GM12864 (cell line): ENCODE measurements around the gene SSR3.

Experiments used
- DNase-seq: peaks from one replicate; pipeline ENCODE4 v3.0.0-alpha.2; 2011; ENCODE audit warnings: low read depth
- H3K4me3 ChIP-seq: 2 replicates; pipeline ENCODE4 v1.5.1; 2011; ENCODE audit warnings: mild to moderate bottlenecking, low read depth, low read length, control low read depth
- TF ChIP-seq, protein P1 (sequence below): IDR thresholded peaks from 2 replicates; pipeline ENCODE4 v1.5.1; 2011; ENCODE audit warnings: low read depth, mild to moderate bottlenecking, moderate library complexity, low read length, control low read depth, inconsistent platforms; ENCODE audit errors: missing control alignments

SSR3 gene

DNA sequence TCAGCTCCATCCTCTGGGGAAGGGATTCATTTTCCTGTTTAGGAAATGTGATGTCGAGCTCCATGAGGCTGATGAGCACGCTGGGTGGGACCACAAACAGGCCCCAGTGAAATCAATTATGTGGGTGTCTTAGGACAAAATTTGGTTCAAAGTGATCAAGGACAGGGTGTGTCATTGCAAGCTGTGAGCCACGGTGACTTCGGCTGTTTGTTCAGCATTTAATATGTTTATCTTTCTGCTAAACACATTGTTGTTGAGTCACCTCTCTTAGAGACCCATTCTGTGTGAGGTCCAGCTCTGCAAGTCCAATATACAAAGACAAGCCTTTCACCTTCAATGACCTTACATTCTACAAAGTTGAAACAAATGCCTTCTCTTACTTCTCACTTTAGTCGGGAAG is 41.3 kb downstream of the SSR3 start:
- TF ChIP-seq, protein P1, sequence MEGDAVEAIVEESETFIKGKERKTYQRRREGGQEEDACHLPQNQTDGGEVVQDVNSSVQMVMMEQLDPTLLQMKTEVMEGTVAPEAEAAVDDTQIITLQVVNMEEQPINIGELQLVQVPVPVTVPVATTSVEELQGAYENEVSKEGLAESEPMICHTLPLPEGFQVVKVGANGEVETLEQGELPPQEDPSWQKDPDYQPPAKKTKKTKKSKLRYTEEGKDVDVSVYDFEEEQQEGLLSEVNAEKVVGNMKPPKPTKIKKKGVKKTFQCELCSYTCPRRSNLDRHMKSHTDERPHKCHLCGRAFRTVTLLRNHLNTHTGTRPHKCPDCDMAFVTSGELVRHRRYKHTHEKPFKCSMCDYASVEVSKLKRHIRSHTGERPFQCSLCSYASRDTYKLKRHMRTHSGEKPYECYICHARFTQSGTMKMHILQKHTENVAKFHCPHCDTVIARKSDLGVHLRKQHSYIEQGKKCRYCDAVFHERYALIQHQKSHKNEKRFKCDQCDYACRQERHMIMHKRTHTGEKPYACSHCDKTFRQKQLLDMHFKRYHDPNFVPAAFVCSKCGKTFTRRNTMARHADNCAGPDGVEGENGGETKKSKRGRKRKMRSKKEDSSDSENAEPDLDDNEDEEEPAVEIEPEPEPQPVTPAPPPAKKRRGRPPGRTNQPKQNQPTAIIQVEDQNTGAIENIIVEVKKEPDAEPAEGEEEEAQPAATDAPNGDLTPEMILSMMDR = no peak
- no peak for DNase-seq
- no peak overlapping the region for H3K4me3 ChIP-seq

DNA sequence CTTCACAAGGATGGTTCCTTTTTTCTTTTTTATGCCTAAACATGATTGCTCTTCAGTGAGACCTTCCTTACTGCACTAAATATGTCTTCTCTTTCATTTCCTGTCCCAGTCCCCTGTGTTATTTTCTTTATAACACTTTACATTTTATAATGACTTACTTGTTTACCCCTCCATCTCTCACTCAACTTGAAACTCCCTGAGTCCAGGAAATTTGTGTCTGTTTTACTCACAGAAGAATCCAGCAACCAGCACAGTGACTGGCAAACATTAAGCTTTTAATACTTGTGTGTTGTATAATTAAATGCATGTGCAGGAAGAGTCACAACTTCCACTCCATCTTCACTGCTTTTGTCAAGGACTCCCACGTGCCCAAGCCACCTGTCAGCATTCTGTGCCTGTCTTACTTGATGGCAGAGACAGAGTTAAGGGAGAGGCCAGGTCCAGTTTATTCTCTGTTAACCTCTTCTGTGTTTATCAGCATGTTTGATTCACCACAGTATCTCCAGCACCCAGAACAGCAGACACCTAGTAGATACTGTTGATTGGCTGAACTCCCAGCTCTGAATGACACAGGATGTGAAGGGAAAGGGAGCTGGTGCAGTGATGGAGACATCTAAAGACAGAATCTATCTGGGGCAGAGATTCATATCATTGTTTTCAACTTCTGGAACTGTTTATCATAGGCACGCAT is 42.8 kb downstream of the SSR3 start:
- H3K4me3 ChIP-seq = no peak overlapping the region
- TF ChIP-seq, protein P1 = no peak
- no peak for DNase-seq

DNA sequence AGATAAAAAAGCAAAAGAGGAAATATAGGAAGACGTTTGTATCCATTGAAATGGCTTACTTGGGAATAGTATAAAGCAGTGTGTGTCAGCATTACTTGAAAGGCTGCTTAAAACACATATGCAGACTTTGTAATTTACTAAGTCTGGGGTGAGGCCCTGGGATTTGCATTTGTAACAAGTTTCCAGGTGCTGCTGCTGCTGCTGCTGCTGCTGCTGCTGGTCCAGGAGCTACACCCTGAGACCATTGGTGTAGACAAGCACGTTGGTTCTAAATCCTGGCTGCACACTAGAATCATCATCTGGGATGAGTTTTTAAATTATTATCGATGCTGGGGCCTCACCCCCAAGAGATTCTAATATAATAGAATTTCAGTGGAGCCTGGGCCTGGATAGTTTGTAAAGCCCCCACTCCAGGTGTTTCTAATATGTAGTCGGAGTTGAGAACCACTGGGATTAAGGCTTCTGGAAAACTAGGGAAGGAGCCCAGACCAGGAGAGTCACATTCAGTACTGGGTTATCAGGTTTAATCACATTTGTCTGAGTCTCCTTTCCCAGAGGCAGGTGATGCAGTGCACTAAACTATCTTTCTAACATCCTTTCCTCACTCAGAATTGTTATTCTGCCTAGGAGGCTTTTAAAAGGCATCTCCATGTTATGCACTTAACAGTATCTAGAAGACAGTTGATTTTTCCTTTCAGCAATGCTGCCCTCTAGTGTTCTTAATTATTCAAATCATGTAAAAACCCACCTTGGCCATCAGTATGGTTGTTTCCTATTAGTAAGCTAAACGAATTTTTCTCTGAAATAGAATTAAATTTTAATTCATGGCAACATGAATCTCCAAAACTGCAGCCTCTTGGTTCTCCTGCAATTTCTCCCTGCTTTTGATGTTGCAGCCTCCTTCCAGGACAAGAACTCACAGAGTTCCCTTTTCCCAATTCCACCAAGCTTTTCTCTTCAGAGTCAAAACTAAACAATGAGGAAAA is 45.4 kb downstream of the SSR3 start:
- TF ChIP-seq, protein P1 = peak; percentile 47
- peak; percentile 35 for DNase-seq
- no peak overlapping the region for H3K4me3 ChIP-seq

DNA sequence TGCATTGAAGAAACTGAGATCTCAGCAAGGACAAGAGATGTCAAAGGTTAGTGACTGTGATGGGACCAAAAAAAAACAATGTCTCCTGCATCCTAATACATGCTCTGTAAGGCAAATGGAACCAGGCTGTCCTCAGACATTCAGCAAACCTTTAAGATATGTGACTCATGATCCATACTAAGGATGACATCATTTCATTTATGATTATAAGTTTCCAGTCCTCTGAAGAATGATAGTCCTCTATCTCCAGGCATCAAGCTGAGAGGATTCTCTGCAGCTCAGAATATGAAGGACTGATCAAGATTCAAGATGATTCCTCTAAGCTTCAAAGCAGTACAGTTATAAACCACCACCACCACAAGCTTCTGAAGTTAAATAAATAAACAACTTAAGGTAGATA is 47.6 kb downstream of the SSR3 start:
- no peak for DNase-seq
- TF ChIP-seq, protein P1 = no peak
- no peak overlapping the region for H3K4me3 ChIP-seq

DNA sequence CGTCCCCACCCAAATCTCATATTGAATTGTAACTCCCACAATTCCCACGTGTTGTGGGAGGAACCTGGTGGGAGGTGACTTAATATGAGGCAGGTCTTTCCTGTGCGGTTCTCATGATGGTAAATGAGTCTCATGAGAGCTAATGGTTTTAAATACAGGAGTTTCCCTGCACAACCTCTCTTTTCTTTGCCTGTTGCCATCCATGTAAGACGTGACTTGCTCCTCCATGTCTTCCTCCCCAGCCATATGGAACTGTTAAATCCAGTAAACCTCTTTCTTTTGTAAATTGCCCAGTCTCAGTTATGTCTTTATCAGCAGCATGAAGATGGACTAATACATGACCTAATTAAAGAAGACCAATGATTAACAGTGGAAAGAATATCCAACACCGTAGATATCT is 56.6 kb downstream of the SSR3 start:
- no peak for DNase-seq
- TF ChIP-seq, protein P1 = no peak
- no peak overlapping the region for H3K4me3 ChIP-seq

DNA sequence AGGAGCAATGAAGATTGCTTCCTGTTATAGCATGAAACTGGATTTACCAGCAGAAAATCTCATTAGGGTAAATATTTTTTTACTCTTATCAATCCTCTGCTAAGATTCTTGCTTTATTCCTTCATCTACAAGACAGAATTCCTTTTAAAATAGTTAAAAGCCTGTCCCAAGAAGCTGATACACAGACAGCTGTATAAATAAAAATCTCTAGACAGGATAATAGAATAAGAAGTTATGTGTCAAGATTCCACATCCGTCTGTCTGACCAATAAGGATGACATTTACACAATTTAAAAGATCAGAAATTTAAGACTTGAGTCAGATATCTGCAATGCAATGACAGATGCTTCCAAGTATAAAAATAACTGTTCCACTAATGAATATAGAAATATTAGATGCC is 57.6 kb downstream of the SSR3 start:
- DNase-seq = no peak
- TF ChIP-seq, protein P1 = no peak
- no peak overlapping the region for H3K4me3 ChIP-seq

DNA sequence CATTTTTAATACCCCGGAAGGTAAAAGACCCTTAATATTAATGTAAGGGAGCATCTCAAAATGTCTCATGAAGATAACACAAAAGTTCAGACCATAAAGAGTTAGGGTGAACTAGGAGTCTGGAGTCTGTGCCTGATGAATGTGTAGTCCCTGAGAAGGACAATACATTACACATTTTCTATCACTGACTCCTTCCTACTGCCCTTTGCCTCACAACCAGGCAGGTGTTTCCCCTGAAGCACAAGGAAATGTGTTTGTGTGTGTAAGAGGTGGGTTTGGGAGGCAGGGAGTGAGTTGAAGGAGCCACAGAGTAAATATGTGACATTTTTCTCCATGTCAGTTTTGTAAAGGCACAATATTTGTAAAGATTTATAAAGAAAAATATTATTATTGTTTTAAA is 59.1 kb downstream of the SSR3 start:
- H3K4me3 ChIP-seq = no peak overlapping the region
- DNase-seq = no peak
- TF ChIP-seq, protein P1 = no peak
